ENCODE results near the gene TCF3.

TCF3 gene

DNA sequence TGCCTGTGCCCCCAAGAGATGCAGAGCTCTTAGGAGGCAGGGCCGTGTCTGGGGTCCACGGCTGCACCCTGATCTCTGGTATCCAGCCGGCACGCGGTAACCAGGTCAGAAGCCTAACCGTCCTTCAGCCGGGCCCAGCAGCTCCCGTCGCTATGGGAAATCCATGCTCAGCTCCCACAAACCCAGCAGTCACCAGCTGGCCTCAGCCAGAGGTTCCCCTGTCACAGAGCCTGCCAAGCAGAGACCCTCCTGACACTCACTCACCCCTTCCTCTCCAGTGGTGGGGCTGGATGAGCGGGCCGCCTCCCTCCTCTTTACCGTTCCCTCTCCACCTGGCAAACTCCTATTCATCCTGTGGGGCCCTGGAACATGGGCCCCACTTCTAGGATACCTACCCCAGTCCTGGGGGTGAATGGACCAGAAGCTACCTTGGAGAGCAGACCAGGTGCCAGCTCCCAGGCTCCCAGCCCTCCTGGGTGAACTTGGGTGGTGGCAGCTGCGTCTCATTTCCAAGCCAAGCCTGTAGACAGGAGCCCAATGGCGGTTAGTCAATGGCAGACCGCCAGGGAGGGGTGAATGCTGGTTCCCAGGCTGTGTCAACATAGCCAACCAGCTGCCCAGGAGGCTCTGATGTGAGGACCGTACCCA, 21.4 kb upstream of the TCF3 start:
- H2AFZ ChIP-seq (ENCODE audit: low read depth, low read length, severe bottlenecking) = no peak overlapping the region
- H3K27me3 ChIP-seq (ENCODE audit: low read length) = no peaks in the 10 kb centered on the region
- peaks cover 5% of the 10 kb centered on the region for H3F3A ChIP-seq (ENCODE audit: insufficient read depth)
- no peak overlapping the region for H3K27ac ChIP-seq (ENCODE audit: low read depth, low read length)
- no peaks in the 10 kb centered on the region for H4K20me1 ChIP-seq (ENCODE audit: low read depth, low read length)
- H3K36me3 ChIP-seq (ENCODE audit: low read length) = no peaks in the 10 kb centered on the region
- no peak for TF ChIP-seq EZH2phosphoT487 (conservative IDR thresholded peaks at IDR 0.05; ENCODE audit: low read length)
- TF ChIP-seq, protein P1, sequence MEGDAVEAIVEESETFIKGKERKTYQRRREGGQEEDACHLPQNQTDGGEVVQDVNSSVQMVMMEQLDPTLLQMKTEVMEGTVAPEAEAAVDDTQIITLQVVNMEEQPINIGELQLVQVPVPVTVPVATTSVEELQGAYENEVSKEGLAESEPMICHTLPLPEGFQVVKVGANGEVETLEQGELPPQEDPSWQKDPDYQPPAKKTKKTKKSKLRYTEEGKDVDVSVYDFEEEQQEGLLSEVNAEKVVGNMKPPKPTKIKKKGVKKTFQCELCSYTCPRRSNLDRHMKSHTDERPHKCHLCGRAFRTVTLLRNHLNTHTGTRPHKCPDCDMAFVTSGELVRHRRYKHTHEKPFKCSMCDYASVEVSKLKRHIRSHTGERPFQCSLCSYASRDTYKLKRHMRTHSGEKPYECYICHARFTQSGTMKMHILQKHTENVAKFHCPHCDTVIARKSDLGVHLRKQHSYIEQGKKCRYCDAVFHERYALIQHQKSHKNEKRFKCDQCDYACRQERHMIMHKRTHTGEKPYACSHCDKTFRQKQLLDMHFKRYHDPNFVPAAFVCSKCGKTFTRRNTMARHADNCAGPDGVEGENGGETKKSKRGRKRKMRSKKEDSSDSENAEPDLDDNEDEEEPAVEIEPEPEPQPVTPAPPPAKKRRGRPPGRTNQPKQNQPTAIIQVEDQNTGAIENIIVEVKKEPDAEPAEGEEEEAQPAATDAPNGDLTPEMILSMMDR (IDR thresholded peaks at IDR 0.05; ENCODE audit: insufficient read depth, low read length, poor library complexity, severe bottlenecking) = no peak
- no peaks in the 10 kb centered on the region for H3K79me2 ChIP-seq (ENCODE audit: insufficient read depth, low read length)
- H3K9me3 ChIP-seq (ENCODE audit: insufficient read depth, low read length) = no peaks in the 10 kb centered on the region
- H3K9ac ChIP-seq (ENCODE audit: low read length) = no peak overlapping the region
- H3K4me2 ChIP-seq (ENCODE audit: low read depth, low read length, poor library complexity, severe bottlenecking) = no peak overlapping the region
- H3K9me2 ChIP-seq (replicated peaks; ENCODE audit: insufficient read depth, low read length) = no peaks in the 10 kb centered on the region
- H3K4me3 ChIP-seq (ENCODE audit: insufficient read depth, low read length, poor library complexity, severe bottlenecking) = no peak overlapping the region

DNA sequence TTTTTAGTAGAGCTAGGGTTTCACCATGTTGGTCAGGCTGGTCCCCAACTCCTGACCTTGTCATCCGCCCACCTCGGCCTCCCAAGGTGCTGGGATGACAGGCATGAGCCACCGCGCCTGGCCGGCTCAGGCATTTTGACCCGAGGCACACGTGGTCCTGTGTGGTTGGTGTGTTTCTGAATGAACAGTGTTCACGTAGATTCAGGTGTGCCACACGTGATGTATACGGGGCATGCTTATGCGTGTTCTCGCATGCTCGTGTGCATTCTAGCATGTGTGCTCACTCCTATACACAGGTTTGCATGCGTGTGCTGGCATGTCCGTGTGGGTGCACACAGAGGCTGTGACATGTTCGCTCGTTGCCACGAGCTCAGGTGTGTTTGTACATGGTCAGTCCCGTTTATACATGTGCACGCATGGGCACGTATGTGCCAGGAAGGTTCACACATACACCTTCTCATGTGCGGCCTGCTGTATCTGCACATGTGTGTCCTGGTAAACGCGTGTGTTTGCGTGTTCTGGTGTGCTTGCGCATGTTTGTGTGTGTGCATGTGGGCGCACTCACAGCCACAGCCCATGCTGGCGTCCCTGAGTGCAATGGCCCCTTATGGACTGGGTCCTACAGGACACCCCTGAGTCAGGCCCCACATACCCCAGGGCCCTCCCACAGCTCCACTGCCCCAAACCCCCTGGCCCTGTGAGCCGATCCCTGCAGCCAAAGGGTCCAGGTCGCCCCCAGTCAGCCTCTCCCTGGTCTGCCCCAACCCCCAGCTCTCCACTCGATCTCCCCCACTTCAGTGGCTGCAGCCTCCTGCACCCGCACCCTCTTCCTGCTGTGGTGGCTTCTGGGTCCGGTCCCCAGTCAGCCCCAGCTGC, 20.6 kb upstream of the TCF3 start:
- no peak overlapping the region for H3K4me3 ChIP-seq (ENCODE audit: insufficient read depth, low read length, poor library complexity, severe bottlenecking)
- no peak overlapping the region for H3K4me2 ChIP-seq (ENCODE audit: low read depth, low read length, poor library complexity, severe bottlenecking)
- no peak overlapping the region for H3K9ac ChIP-seq (ENCODE audit: low read length)
- no peaks in the 10 kb centered on the region for H3K9me3 ChIP-seq (ENCODE audit: insufficient read depth, low read length)
- H3K27ac ChIP-seq (ENCODE audit: low read depth, low read length) = no peak overlapping the region
- no peaks in the 10 kb centered on the region for H3K27me3 ChIP-seq (ENCODE audit: low read length)
- H3K36me3 ChIP-seq (ENCODE audit: low read length) = no peaks in the 10 kb centered on the region
- H4K20me1 ChIP-seq (ENCODE audit: low read depth, low read length) = no peaks in the 10 kb centered on the region
- H3F3A ChIP-seq (ENCODE audit: insufficient read depth) = peaks cover 13% of the 10 kb centered on the region
- H3K79me2 ChIP-seq (ENCODE audit: insufficient read depth, low read length) = no peaks in the 10 kb centered on the region
- no peak for TF ChIP-seq EZH2phosphoT487 (conservative IDR thresholded peaks at IDR 0.05; ENCODE audit: low read length)
- TF ChIP-seq, protein P1 (IDR thresholded peaks at IDR 0.05; ENCODE audit: insufficient read depth, low read length, poor library complexity, severe bottlenecking) = no peak
- no peak overlapping the region for H2AFZ ChIP-seq (ENCODE audit: low read depth, low read length, severe bottlenecking)
- H3K9me2 ChIP-seq (replicated peaks; ENCODE audit: insufficient read depth, low read length) = no peaks in the 10 kb centered on the region

DNA sequence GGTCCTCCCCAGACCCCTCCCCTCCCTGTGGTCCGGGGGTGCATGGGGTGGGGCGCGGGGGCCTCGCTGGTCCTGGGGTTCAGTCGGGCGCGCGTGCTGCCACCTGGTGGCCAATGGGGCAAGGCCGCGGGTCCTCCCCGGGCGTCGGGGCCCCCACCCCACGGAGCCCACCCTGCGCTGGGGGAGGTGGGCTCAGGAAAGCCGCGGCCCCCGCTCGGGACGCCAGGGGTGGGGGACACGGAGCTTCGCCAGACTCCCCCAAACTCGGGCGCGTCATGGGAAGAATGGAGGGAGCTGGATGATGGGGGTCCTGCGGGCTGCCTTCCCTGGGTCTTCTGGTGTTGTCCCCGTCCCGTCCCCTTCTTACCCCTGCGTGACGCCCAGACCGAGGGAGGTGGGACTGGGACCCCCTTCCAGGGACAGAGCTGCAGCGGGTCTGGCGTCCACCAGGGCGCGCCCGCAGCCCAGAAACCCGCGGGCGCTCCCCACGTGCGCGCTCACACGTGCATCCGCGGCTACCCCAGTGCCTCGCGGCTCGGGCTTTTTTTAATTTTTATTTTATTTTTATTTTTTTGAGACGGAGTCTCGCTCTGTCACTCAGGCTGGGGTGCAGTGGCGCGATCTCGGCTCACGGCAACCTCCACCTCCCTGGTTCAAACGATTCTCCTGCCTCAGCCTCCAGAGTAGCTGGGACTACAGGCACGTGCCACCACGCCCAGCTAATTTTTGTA, 19.8 kb upstream of the TCF3 start:
- Histone ChIP-seq H2AFZ (ENCODE audit: low read depth, low read length, severe bottlenecking) (peak overlapping the region; percentile 88), H3K9ac (ENCODE audit: low read length) (peak overlapping the region; percentile 66), H3K4me2 (ENCODE audit: low read depth, low read length, poor library complexity, severe bottlenecking) (peak overlapping the region; percentile 85), H4K20me1 (ENCODE audit: low read depth, low read length) (no peaks in the 10 kb centered on the region), H3F3A (ENCODE audit: insufficient read depth) (peaks cover 19% of the 10 kb centered on the region), H3K4me3 (ENCODE audit: insufficient read depth, low read length, poor library complexity, severe bottlenecking) (peak overlapping the region; percentile 56), H3K9me2 (replicated peaks; ENCODE audit: insufficient read depth, low read length) (no peaks in the 10 kb centered on the region), H3K79me2 (ENCODE audit: insufficient read depth, low read length) (no peaks in the 10 kb centered on the region), H3K9me3 (ENCODE audit: insufficient read depth, low read length) (no peaks in the 10 kb centered on the region), H3K27me3 (ENCODE audit: low read length) (no peaks in the 10 kb centered on the region), H3K27ac (ENCODE audit: low read depth, low read length) (peak overlapping the region; percentile 41), H3K36me3 (ENCODE audit: low read length) (no peaks in the 10 kb centered on the region)
- TF ChIP-seq EZH2phosphoT487 (conservative IDR thresholded peaks at IDR 0.05; ENCODE audit: low read length) = no peak
- TF ChIP-seq, protein P1 (IDR thresholded peaks at IDR 0.05; ENCODE audit: insufficient read depth, low read length, poor library complexity, severe bottlenecking) = peak; percentile 99
